Bronchial epithelial cell (primary cell): ENCODE data around the gene ABCA2. TPM values are rescaled to one million over a fixed set of nuclear protein-coding genes. Genes with fewer than 3 reads are reported as not detected.

Experiments
- DNase-seq: peaks from one replicate; pipeline ENCODE4 v3.0.0-alpha.2; 2010; ENCODE audit warnings: low read depth
- FAIRE-seq: peaks from 2 replicates; lab custom pipeline; 2011; peaks lifted over from hg19 to GRCh38; lab: Jason Lieb, UNC
- H3K27me3 ChIP-seq: 2 replicates; pipeline ENCODE4 v1.5.1; 2011; ENCODE audit warnings: low read length; ENCODE audit not compliant: control insufficient read depth, insufficient read depth
- H3K36me3 ChIP-seq: 2 replicates; pipeline ENCODE4 v1.5.1; 2011; ENCODE audit warnings: low read length; ENCODE audit not compliant: control insufficient read depth, insufficient read depth
- H3K4me3 ChIP-seq: 2 replicates; pipeline ENCODE4 v1.5.1; 2011; ENCODE audit warnings: mild to moderate bottlenecking, low read depth, low read length, control low read depth
- CTCF ChIP-seq: IDR thresholded peaks from 2 replicates; pipeline ENCODE4 v1.5.1; 2011; ENCODE audit warnings: mild to moderate bottlenecking, moderate library complexity, low read length, control low read depth, inconsistent platforms; ENCODE audit not compliant: insufficient read depth, severe bottlenecking
- total RNA-seq: library from RNA; depleted of rRNA; stranded (reverse); fragments of >200 nt; gene quantifications from 2 replicates; pipeline ENCODE4 v1.2.1, GENCODE V29; 2014

Gene ABCA2
- total RNA-seq, 1 donor from 2014 or later = 5.5 TPM

GRCh38 chr9:136982232-136983051 is 45.6 kb downstream of the ABCA2 start, which contains the start of gene LCNL1:
Gene LCNL1 (plus strand): TSS chr9:136982993. CDS start chr9:136983587, 594 bp downstream.
- H3K27me3 ChIP-seq = peaks cover 10% of the 10 kb centered on the region
- DNase-seq (no peak), FAIRE-seq (no peak)
- H3K36me3 ChIP-seq = no peaks in the 10 kb centered on the region
- TF ChIP-seq CTCF = no peak
- H3K4me3 ChIP-seq = no peak within 1 kb of the TSS

GRCh38 chr9:136981588-136982231 is 46.3 kb downstream of the ABCA2 start:
- DNase-seq (no peak), FAIRE-seq (no peak)
- Histone ChIP-seq H3K36me3 (no peaks in the 10 kb centered on the region), H3K27me3 (peaks cover 10% of the 10 kb centered on the region), H3K4me3 (no peak overlapping the region)
- TF ChIP-seq CTCF = no peak

GRCh38 chr9:136980669-136981478 is 47.2 kb downstream of the ABCA2 start:
- FAIRE-seq = no peak
- DNase-seq = no peak
- Histone ChIP-seq H3K4me3 (no peak overlapping the region), H3K36me3 (no peaks in the 10 kb centered on the region), H3K27me3 (peaks cover 10% of the 10 kb centered on the region)
- no peak for TF ChIP-seq CTCF

- no peak for DNase-seq
- Histone ChIP-seq H3K4me3 (no peak overlapping the region), H3K36me3 (no peaks in the 10 kb centered on the region), H3K27me3 (peaks cover 7% of the 10 kb centered on the region)
- no peak for FAIRE-seq
- TF ChIP-seq CTCF = no peak
These were observed 48.1 kb downstream of the ABCA2 start for GRCh38 chr9:136979769-136980587.

GRCh38 chr9:136978865-136979544 is 49.0 kb downstream of the ABCA2 start:
- TF ChIP-seq CTCF = no peak
- peaks cover 3% of the 10 kb centered on the region for H3K27me3 ChIP-seq
- FAIRE-seq (no peak), DNase-seq (no peak)
- H3K4me3 ChIP-seq = no peak overlapping the region
- H3K36me3 ChIP-seq = no peaks in the 10 kb centered on the region
